ENCODE measurements around the gene RPL7L1. TPM values are rescaled to one million over a fixed set of nuclear protein-coding genes. Genes with fewer than 3 reads are reported as not detected.
A peak's percentile ranks its signal among the peaks of the same experiment; 100 is the strongest.

RPL7L1 gene
- total and polyA plus RNA-seq, 8 donors: 7.2 to 105 (median 37.9) TPM

DNA sequence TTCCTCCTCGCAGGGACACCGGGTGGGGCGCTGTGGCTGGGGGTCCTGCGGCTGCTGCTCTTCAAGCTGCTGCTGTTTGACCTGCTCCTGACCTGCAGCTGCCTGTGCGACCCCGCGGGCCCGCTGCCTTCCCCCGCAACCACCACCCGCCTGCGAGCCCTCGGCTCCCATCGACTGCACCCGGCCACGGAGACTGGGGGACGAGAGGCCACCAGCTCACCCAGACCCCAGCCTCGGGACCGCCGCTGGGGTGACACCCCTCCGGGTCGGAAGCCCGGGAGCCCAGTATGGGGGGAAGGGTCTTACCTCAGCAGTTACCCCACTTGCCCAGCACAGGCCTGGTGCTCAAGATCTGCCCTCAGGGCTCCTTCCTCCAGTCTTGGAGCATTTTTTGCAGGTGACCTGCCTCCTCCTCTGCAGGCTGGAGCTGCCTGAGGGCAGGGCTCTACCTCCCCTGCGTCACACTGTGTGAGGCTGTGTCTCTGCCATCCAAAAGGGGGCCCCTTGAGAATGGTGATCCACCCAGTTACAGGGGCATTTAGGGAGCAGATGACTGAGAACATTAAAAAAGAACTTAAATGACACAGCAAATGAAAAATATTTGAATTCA, 45.9 kb downstream of the RPL7L1 start:
- TF ChIP-seq, protein P1, sequence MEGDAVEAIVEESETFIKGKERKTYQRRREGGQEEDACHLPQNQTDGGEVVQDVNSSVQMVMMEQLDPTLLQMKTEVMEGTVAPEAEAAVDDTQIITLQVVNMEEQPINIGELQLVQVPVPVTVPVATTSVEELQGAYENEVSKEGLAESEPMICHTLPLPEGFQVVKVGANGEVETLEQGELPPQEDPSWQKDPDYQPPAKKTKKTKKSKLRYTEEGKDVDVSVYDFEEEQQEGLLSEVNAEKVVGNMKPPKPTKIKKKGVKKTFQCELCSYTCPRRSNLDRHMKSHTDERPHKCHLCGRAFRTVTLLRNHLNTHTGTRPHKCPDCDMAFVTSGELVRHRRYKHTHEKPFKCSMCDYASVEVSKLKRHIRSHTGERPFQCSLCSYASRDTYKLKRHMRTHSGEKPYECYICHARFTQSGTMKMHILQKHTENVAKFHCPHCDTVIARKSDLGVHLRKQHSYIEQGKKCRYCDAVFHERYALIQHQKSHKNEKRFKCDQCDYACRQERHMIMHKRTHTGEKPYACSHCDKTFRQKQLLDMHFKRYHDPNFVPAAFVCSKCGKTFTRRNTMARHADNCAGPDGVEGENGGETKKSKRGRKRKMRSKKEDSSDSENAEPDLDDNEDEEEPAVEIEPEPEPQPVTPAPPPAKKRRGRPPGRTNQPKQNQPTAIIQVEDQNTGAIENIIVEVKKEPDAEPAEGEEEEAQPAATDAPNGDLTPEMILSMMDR (IDR thresholded peaks at IDR 0.05): no peak
- TF ChIP-seq POLR2A (IDR thresholded peaks at IDR 0.05): no peak
- TF ChIP-seq POLR2AphosphoS5 (IDR thresholded peaks at IDR 0.05): no peak
- no peak for TF ChIP-seq EP300 (IDR thresholded peaks at IDR 0.05)

DNA sequence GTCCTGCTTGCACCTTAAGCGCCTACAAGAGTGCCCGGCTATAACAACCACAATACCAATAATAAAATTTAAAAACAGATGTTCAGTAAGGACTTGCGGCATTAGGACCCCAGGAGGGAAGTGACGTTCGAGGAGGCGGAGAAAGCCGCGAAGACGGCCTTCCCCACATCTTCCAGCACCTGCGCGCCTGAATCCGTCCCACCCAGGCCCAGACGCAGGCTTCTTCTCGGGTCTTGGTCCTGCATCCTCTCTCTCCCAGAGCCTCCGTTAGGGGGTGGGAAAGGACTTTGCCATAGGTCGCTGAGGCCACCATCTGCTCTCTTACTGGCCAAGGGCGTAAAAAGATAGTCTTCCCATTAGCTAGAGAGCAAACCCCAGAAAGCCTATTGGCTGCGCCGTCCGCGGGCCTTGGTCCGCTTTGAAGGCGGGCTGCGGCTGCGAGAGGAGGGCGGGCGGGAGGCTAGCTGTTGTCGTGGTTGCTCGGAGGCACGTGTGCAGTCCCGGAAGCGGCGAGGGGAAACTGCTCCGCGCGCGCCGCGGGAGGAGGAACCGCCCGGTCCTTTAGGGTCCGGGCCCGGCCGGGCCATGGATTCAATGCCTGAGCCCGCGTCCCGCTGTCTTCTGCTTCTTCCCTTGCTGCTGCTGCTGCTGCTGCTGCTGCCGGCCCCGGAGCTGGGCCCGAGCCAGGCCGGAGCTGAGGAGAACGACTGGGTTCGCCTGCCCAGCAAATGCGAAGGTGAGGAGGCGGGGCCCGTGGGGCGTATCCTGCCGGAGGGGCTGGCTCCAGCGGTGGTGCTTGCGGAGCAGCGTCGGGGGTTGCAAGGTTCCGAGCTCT, 49.8 kb downstream of the RPL7L1 start, which contains the start of gene CNPY3:
Gene CNPY3 (plus strand): TSS at position 495 of the 835 bp plus-strand sequence. CDS start 91 bp downstream, at position 586.
- H3K36me3 ChIP-seq: peaks cover 0 to 10% (median 4%) of the 10 kb centered on the region in 4 donors
- TF ChIP-seq, protein P1 (IDR thresholded peaks at IDR 0.05): no peak
- TF ChIP-seq POLR2AphosphoS5 (IDR thresholded peaks at IDR 0.05): peak in 1 of 3 donors; percentile 79
- WGBS, 5 donors: 0 to 1% (median 1%) methylated on average over 43 to 63 of the region's 63 CpGs
- H3K4me1 ChIP-seq: peaks cover 26 to 52% (median 47%) of the 10 kb centered on the region in 4 donors
- peaks cover 0 to 10% (median 0%) of the 10 kb centered on the region in 3 donors for H3K27me3 ChIP-seq
- DNase-seq: peak; percentile 94 to 99
- H3K9me3 ChIP-seq: no peaks in the 10 kb centered on the region
- intact Hi-C loops (cut with DNase I; ENCODE audit: low total_unique reads): no loop called here
- peak within 1 kb of the TSS; percentile 73 to 87 (median 81) for H3K4me3 ChIP-seq
- peak within 1 kb of the TSS; percentile 89 to 95 (median 93) for H3K27ac ChIP-seq

More for the DNA sequence above, 45.9 kb downstream of the RPL7L1 start:
- Histone ChIP-seq H3K36me3 (no peaks in the 10 kb centered on the region), H3K27me3 (peaks cover 0 to 10% (median 0%) of the 10 kb centered on the region in 3 donors), H3K9me3 (no peaks in the 10 kb centered on the region), H3K27ac (no peak overlapping the region), H3K4me1 (peaks cover 3 to 15% (median 13%) of the 10 kb centered on the region in 4 donors), H3K4me3 (no peak overlapping the region)
- intact Hi-C loops (cut with DNase I; ENCODE audit: low total_unique reads): no loop called here
- no peak for DNase-seq
- 40 to 53% (median 47%) methylated on average over 11 to 23 of the region's 23 CpGs for WGBS, 5 donors

DNA sequence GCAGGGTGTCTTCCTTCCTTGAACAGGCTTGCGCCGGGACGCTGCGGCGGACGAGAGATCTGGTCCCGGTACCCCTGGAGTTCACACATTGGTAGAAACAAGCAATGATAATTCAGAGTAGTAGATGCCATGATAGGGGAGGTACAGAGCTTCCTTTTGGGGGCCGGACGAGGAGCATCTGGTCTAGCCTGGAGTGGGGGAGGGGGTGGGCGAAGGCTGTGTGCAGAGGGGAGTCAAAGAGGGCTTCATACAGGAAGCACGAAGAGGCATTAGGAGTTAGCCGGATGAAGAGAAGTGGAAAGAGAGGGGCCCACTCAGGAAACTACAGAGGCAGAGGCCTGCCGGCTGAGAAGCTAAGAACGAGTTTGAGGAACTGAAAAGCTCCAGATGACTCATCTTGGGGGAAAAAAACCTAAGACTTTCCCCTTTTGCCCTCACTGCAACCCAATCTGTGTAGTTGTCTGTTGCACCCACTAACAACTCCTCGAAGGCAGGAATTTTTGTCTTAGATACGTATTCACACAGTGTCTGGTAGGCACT, 50.5 kb downstream of the RPL7L1 start:
- Histone ChIP-seq H3K27me3 (peaks cover 0 to 8% (median 0%) of the 10 kb centered on the region in 3 donors), H3K36me3 (peaks cover 0 to 16% (median 11%) of the 10 kb centered on the region in 4 donors), H3K27ac (peak overlapping the region; percentile 89 to 95 (median 93)), H3K9me3 (no peaks in the 10 kb centered on the region), H3K4me3 (peak overlapping the region; percentile 73 to 87 (median 81)), H3K4me1 (peaks cover 26 to 58% (median 47%) of the 10 kb centered on the region in 4 donors)
- intact Hi-C loops (cut with DNase I; ENCODE audit: low total_unique reads): no loop called here
- DNase-seq: peak; percentile 32 to 86
- TF ChIP-seq EP300 (IDR thresholded peaks at IDR 0.05) (no peak), POLR2AphosphoS5 (IDR thresholded peaks at IDR 0.05) (peak in 1 of 3 donors; percentile 3), POLR2A (IDR thresholded peaks at IDR 0.05) (no peak)
- TF ChIP-seq, protein P1 (IDR thresholded peaks at IDR 0.05): no peak
- WGBS, 5 donors: 0 to 1% (median 1%) methylated on average over 14 to 16 of the region's 16 CpGs

DNA sequence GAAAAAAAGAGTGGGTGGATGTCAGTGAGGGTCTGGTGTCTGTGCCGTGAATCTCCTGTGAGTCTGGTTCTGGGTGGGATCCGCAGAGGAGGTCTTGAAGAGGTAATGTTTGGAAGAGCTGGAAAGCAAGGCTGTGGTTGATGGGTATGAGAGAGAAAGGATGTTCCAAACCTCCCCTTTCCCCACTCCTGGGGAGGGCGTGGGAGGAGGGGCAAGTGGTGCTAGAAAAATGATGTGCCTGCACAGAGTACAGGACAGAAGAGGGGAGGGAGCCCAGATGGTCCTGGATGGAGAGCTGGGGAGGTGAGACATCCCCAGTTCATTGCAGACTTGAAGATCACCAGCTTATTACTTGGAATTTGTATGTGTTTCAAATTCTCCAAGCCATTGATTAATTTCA, 53.0 kb downstream of the RPL7L1 start:
- H3K27me3 ChIP-seq: no peaks in the 10 kb centered on the region
- intact Hi-C loops (cut with DNase I; ENCODE audit: low total_unique reads): no loop called here
- WGBS, 5 donors: 89 to 96% (median 94%) methylated on average over 3 of the region's 3 CpGs

More for the DNA sequence above, 53.0 kb downstream of the RPL7L1 start:
- TF ChIP-seq EP300 (IDR thresholded peaks at IDR 0.05) (no peak), POLR2AphosphoS5 (IDR thresholded peaks at IDR 0.05) (no peak), POLR2A (IDR thresholded peaks at IDR 0.05) (no peak)
- TF ChIP-seq, protein P1 (IDR thresholded peaks at IDR 0.05): no peak
- Histone ChIP-seq H3K4me1 (peaks cover 26 to 64% (median 47%) of the 10 kb centered on the region in 4 donors), H3K4me3 (no peak overlapping the region), H3K36me3 (peaks cover 7 to 42% (median 36%) of the 10 kb centered on the region in 4 donors), H3K9me3 (no peaks in the 10 kb centered on the region), H3K27ac (peak overlapping the region in 2 of 5 donors; percentile 10 to 95)
- DNase-seq: no peak
